OCI-LY3 (cell line): ENCODE measurements around the gene PNCK.
A peak's percentile ranks its signal among the peaks of the same experiment; 100 is the strongest.

ENCODE experiments used
- H2AFZ ChIP-seq: fragments of 200-600, 300-600 bp; shearing (Covaris generic); 2 replicates; pipeline ENCODE4 v1.6.0; 2014; ENCODE audit warnings: antibody characterized with exemption, low read depth, low read length
- H3K27ac ChIP-seq: fragments of 200-600, 300-600 bp; sonication (generic); 2 replicates; pipeline ENCODE4 v1.5.1; 2014; ENCODE audit warnings: mild to moderate bottlenecking, low read length, moderate library complexity, mixed read lengths
- H3K27me3 ChIP-seq: fragments of 200-600, 300-600 bp; sonication (generic); 2 replicates; pipeline ENCODE4 v1.6.1; 2014; ENCODE audit warnings: low read depth, low read length, mixed read lengths
- H3K36me3 ChIP-seq: fragments of 200-600, 300-600 bp; sonication (generic); replicated peaks from 2 replicates; pipeline ENCODE3; 2014; ENCODE audit warnings: low read depth, low read length, mixed read lengths
- H3K4me1 ChIP-seq: fragments of 300-600, 200-600 bp; sonication (generic); 2 replicates; pipeline ENCODE4 v1.6.1; 2014; ENCODE audit warnings: low read length, mixed read lengths
- H3K4me2 ChIP-seq: fragments of 200-600, 300-600 bp; sonication (generic); 2 replicates; pipeline ENCODE4 v1.6.1; 2014; ENCODE audit warnings: low read length, mixed read lengths
- H3K4me3 ChIP-seq: fragments of 300-600, 200-600 bp; sonication (generic); 2 replicates; pipeline ENCODE4 v1.5.1; 2014; ENCODE audit warnings: antibody characterized with exemption, mild to moderate bottlenecking, low read length, moderate library complexity
- H3K79me2 ChIP-seq: fragments of 300-600, 200-600 bp; shearing (Covaris generic); 2 replicates; pipeline ENCODE4 v1.6.1; 2014; ENCODE audit warnings: mild to moderate bottlenecking, low read length, mixed read lengths
- H3K9ac ChIP-seq: fragments of 300-600, 200-600 bp; shearing (Covaris generic); 2 replicates; pipeline ENCODE4 v1.6.0; 2014; ENCODE audit warnings: mild to moderate bottlenecking, low read length, moderate library complexity
- H3K9me3 ChIP-seq: fragments of 200-600, 300-600 bp; shearing (Covaris generic); 2 replicates; pipeline ENCODE4 v1.6.1; 2014; ENCODE audit warnings: low read length, mixed read lengths; ENCODE audit not compliant: insufficient read depth
- H4K20me1 ChIP-seq: fragments of 200-600, 300-600 bp; sonication (generic); 2 replicates; pipeline ENCODE4 v1.6.1; 2016; ENCODE audit warnings: low read length, mixed read lengths; ENCODE audit not compliant: insufficient read depth
- CTCF ChIP-seq: fragments of 200-600, 300-600 bp; sonication (generic); IDR thresholded peaks from 2 replicates; pipeline ENCODE4 v1.5.1; 2014; ENCODE audit warnings: antibody characterized with exemption, low read length, low read depth
- EZH2phosphoT487 ChIP-seq: fragments of 200-600 bp; shearing (Covaris generic); IDR thresholded peaks from 2 replicates; pipeline ENCODE4 v1.6.1; 2018; ENCODE audit warnings: antibody characterized with exemption, mixed run types, low read depth

Gene PNCK

GRCh38 chrX:153717445-153717844 lies 43.8 kb upstream of the PNCK start:
- no peak overlapping the region for H3K9ac ChIP-seq
- no peak overlapping the region for H2AFZ ChIP-seq
- no peak for TF ChIP-seq CTCF
- no peak for TF ChIP-seq EZH2phosphoT487
- peaks cover 46% of the 10 kb centered on the region for H3K36me3 ChIP-seq
- H3K9me3 ChIP-seq, result no peaks in the 10 kb centered on the region
- 0 out of 2 replicates have a peak, but pooled peaks cover 6% of the 10 kb centered on the region for H4K20me1 ChIP-seq
- no peak overlapping the region for H3K4me2 ChIP-seq
- no peak overlapping the region for H3K27ac ChIP-seq
- H3K4me1 ChIP-seq, result peaks cover 3% of the 10 kb centered on the region
- H3K79me2 ChIP-seq, result peaks cover 12% of the 10 kb centered on the region
- no peak overlapping the region for H3K4me3 ChIP-seq
- no peaks in the 10 kb centered on the region for H3K27me3 ChIP-seq

- Histone ChIP-seq H4K20me1 (no peaks in the 10 kb centered on the region), H3K79me2 (no peaks in the 10 kb centered on the region), H3K4me3 (no peak overlapping the region), H3K4me1 (no peaks in the 10 kb centered on the region), H3K36me3 (peaks cover 27% of the 10 kb centered on the region), H3K27me3 (no peaks in the 10 kb centered on the region), H3K9ac (no peak overlapping the region), H3K27ac (no peak overlapping the region), H2AFZ (no peak overlapping the region), H3K4me2 (no peak overlapping the region), H3K9me3 (no peaks in the 10 kb centered on the region)
- TF ChIP-seq EZH2phosphoT487 (no peak), CTCF (no peak)
These were observed 40.6 kb upstream of the PNCK start for GRCh38 chrX:153714256-153714655.

GRCh38 chrX:153709726-153710674 lies 36.4 kb upstream of the PNCK start:
- H3K27me3 ChIP-seq, result no peaks in the 10 kb centered on the region
- H3K9ac ChIP-seq, result no peak overlapping the region
- no peaks in the 10 kb centered on the region for H4K20me1 ChIP-seq
- H3K79me2 ChIP-seq, result no peaks in the 10 kb centered on the region
- peaks cover 8% of the 10 kb centered on the region for H3K36me3 ChIP-seq
- no peak overlapping the region for H2AFZ ChIP-seq
- no peak for TF ChIP-seq CTCF
- TF ChIP-seq EZH2phosphoT487, result no peak
- H3K9me3 ChIP-seq, result no peaks in the 10 kb centered on the region
- no peak overlapping the region for H3K27ac ChIP-seq
- H3K4me1 ChIP-seq, result no peaks in the 10 kb centered on the region
- H3K4me2 ChIP-seq, result no peak overlapping the region
- no peak overlapping the region for H3K4me3 ChIP-seq

- no peak overlapping the region for H3K27ac ChIP-seq
- no peaks in the 10 kb centered on the region for H3K27me3 ChIP-seq
- H2AFZ ChIP-seq, result no peak overlapping the region
- no peak overlapping the region for H3K9ac ChIP-seq
- no peak overlapping the region for H3K4me3 ChIP-seq
- no peaks in the 10 kb centered on the region for H3K79me2 ChIP-seq
- H3K4me1 ChIP-seq, result no peaks in the 10 kb centered on the region
- H3K4me2 ChIP-seq, result no peak overlapping the region
- no peaks in the 10 kb centered on the region for H3K9me3 ChIP-seq
- TF ChIP-seq EZH2phosphoT487 (no peak), CTCF (peak; percentile 46)
- H4K20me1 ChIP-seq, result no peaks in the 10 kb centered on the region
- no peaks in the 10 kb centered on the region for H3K36me3 ChIP-seq
These were observed 34.8 kb upstream of the PNCK start for GRCh38 chrX:153708415-153708814.
